NCI-H2227 treated with DMSO at 0.1 percent for 48 hours (cell line): Measurements from ENCODE around the gene C13orf42.

Source experiments
- DNase-seq: peaks from one replicate; lab custom pipeline; 2025; lab: John Stamatoyannopoulos, UW

Gene C13orf42

GRCh38 chr13:51111174-51111573, at the start of gene C13orf42:
C13orf42 (minus strand) TSS chr13:51111274; CDS start chr13:51111209, 65 bp downstream.
- DNase-seq: no peak

DNA sequence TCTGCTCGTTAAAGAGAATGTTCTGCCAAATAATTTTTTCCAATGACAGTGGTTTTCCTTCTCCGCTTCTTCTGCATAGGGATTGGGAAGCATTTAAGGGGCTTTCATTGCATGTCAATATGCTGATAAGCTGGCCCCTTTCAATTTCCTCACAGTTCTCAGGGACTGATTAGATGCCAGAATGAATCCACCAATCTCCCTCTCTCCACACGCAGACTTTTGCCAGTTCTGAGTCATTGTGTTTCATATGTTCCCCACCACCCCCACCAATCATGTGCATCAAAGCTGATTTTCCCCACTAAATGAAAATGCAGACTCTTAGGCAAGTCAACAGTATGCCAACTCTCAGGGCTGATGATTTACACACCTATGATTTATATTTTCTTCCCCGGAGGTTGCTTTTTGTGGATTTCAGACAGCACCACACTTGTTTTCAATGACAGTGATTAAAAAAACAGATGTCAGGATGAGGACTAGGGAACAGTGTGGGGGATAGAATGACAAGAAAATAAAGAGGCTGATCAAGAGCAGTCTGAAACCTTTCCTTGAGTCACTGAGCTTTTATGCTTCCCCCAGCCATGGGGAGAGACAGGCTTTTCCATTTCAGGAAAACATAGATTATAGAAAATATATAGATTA, 47.9 kb upstream of the C13orf42 start:
- DNase-seq: no peak

DNA sequence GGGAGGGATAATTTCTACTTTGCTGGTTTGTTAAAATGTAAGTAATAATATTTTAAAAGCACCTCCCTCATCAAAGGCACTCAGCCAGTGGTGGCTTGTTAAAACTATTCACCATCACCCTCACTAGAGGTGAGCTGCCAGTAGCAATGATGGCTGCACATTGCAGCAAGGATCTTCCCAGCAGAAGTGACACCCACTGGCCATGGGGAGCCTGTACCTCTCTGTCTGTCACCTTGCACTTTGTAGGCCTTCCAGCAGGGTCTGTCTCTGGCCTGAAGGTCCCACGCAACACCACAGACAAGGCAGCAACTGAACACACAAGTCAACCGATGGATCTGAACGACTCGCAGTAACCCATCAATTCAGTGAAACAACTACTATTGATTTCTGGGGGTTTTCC, 47.3 kb upstream of the C13orf42 start:
- DNase-seq: no peak

GRCh38 chr13:51156648-51157047, 45.6 kb upstream of the C13orf42 start:
- no peak for DNase-seq

DNA sequence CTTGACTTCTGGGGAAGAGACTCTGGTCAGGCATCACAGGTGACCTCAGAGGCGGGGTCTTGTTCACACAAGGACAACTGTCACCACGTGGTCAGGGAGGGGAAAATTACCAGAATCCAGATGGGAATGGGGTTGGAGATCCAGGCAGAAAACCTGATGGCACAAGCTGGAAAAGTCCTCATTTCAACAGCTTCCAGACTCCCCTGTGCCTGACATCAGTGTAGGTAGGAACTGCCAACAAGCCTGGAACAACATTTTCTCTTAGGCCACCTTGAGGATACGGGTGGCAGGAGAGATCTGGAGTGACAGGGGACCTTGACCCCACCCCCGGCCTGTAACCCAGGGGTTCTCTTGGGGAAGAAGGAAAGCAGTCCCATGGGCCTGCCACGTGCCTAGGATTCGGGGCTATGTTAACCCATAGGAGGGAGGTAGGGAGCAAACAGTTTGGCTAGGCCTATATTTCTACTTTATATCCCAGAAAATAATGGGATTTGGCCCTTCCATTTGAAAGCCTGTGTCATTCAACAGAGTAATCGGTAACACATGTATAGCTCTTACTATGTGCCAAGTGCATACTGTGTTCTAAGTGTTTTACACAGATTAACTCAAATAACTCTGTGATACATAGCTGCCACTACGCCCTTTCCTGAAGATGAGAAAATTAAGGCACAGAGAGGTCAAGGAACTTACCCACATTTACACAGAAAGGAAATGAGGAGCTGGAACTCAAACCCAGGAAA, 44.9 kb upstream of the C13orf42 start:
- DNase-seq: no peak

GRCh38 chr13:51155161-51155560, 44.1 kb upstream of the C13orf42 start:
- DNase-seq: no peak

DNA sequence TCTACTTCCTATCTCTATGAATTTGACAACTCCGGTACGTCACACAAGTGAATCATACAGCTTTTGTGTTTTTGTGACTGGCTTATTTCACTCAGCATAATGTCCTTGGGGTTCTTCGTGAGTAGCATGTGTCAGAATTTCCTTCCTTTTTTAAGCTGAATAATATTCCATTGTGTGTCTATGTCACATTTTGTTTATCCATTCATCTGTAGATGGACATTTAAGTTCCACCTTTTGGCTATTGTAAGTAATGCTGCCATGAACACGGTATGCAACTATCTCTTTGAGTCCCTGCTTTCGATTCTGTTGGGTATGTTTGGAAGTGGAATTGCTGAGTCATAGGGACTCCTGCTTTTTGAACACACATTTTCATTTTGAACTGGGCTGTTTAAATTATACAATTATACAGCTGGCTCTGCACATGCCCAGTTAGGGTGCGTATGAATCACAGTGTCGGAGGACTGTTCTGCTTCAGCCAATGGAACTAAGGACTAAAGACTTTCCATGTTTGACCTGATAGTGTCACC, 43.0 kb upstream of the C13orf42 start:
- DNase-seq: no peak

- DNase-seq: no peak
These were observed 42.5 kb upstream of the C13orf42 start for GRCh38 chr13:51153527-51153926.

DNA sequence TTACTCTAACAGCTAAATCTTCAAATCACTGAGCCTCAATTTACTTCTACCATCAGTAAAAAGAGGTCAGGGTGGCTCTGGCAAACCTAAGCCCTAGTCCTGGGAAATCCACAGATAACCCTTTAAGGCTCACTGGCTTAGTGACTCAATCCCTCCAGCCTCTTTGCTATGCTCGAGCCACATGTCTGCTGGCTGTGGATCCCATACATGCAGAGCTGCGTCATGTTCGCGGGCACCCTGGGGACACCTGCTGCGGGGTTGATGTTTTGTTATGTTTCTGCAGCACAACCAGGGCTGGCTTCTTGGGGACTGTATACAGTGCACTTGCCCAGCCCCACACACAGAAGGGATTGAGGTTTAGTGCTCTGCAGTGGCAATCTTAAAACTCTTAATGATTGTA, 41.6 kb upstream of the C13orf42 start:
- DNase-seq: no peak

DNA sequence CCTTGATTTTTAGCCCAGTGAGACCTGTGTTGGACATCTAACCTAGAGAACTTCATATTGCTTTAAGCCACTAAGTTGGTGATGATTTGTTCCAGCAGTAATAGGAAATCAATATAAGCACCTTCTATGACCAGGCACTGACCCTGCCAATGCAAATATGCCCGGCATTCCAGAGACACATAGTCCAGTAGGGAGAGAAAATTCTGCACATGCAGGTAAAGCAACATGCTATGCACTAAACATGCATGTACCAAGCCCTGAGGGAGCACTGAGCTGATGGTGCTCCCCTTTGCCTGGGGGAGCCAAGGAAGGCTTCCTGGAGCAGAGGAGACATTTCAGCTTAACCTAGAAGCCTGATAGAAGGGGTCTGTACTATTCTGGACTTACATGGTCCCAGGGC, 40.4 kb upstream of the C13orf42 start:
- DNase-seq: no peak

DNA sequence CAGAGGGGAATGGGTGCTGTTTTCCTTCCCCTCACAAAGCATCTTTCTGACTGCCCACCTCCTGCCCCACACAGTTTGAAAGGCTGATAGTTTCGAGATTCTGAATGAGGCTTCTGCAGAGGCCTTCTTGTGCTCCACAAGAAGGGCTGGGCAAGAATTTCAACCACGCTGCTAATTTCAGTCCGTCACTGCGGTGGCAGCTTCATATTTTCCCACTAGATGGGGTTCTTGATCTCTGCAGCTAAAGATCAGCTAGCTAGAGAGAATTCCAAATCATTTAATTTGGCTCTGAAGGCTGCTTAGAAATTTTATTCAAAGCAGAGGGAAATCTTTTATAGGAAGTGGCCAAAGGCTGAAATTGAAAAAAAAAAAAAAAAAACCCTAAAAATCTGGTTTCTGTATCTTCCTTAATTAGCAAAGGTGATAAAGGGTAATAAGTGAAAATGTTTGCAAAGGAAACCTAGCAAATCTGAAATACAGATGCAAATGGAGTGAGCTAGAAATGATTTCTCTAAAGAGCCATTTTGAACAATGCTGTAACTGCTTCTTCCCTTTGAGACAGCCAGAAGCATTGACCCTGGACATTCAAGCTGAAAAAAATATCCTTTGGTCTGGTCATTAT, 38.0 kb upstream of the C13orf42 start:
- peak; percentile 30 for DNase-seq

- no peak for DNase-seq
These were observed 37.3 kb upstream of the C13orf42 start for GRCh38 chr13:51148223-51148951.

DNA sequence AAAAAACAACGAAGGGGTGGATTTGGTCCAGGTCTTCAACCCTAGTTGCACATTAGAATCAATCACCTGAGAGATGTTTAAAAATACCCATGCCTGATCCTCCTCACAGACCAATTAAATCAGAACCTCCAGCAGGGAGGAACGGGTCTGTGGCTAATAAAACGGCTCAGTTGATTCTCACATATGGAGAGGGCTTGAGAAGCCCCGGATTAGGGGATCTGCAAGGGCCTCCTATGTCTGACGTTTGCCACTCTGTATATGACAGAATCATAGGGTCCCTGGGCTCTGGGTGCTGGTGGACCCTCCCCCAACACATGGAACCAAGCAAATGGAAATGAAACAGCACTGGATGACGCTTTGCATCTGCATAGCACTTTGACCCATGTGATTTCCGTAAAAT, 36.7 kb upstream of the C13orf42 start:
- DNase-seq: no peak

DNA sequence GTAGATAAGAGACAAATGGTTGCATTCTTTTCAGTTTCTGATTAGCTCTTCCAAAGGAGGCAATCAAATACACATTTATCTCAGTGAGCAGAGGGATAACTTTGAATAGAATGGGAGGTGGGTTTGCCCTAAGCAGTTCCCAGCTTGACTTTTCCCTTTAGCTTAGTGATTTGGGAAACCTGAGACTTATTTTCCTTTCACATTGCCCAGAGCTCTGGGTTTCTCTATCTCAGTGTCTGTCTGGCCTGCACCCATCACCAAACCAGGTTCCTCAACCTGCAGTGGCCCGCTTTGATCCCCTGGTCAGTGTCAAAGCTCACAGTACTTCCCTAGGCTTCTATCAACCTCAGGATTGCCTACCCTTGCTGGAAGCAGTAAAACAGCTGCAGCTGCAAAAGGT, 35.6 kb upstream of the C13orf42 start:
- no peak for DNase-seq

- DNase-seq: no peak
These were observed 26.2 kb upstream of the C13orf42 start for GRCh38 chr13:51137250-51137649.

DNA sequence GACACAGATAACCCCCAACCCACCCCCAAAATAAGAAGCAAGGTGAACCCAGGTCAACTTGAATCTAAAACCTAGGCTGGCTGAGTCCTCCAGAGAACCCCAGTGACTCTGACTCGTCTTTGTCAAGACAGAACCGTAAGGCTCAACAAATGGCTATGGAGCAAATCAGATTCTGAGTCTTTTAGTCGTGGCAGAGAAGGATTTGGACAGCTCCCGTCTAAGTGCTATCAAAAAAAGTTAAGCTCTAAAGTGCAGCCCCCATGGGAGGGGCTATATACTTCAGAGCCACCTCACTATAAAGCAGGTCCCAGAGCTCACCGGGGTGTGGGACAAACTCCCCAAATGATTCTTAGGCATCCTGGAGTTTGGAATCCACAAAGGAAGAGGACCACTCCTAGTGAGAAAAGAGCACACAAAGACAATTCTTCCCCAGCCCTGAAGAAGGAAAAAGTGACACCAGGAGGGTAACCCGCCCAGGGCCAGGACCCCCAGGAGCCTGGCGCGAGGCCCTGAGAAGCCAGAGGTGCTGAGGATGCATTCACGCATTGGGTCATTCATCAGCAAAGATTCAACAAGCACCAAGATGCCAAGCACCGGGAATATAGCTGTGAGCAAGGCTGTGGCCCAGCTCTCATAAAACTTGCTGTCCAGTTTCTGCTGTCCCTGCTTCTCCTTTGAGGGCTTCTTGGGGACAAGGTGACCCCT, 25.4 kb upstream of the C13orf42 start:
- no peak for DNase-seq

- no peak for DNase-seq
These were observed 23.8 kb upstream of the C13orf42 start for GRCh38 chr13:51134763-51135365.

GRCh38 chr13:51130348-51130747, 19.3 kb upstream of the C13orf42 start:
- DNase-seq: no peak

DNA sequence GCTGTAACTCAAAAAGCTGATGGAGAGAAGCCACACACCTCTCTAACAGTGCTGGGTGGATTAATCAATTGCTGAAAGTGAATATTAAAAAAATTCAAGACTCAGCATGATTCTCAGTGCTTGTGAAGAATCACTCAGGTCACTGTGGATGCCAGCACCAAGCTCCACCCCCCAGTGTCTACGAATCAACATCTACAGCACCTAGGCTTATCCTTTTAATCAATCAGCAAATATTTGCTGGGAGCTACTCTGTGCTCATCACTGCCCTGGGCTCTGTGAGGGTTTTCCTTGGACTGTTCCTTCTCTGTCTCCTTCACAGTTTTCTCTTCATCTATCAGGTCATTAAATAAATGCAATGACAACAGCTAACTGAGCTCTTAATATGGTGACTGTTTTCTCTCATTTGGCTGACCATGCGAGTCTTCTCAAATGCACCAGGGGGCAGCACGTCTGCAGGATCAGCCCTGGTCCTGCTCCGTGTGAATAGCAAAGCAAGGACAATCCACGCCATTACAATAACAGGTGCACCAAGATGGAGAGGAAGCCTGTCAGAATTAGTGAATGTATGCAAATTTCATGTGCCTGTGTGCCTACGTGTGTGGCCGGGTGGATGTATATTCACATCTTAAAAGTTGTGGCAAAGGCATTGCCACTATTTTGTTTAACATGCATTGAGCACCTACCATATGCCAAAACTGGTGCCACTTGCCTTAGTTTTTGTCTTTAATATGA, 14.6 kb upstream of the C13orf42 start:
- DNase-seq: peak; percentile 24

- DNase-seq: no peak
These were observed 11.9 kb upstream of the C13orf42 start for GRCh38 chr13:51122868-51123566.
